ENCODE data around the gene ARRDC1.
A peak's percentile ranks its signal among the peaks of the same experiment; 100 is the strongest.
"Not testable (repeated sequence)": the region's sequence is repeated elsewhere in the genome, so short reads cannot be mapped to it uniquely, and the experiment has no call there.

ARRDC1 gene

GRCh38 chr9:137614631-137615386 lies 9.3 kb downstream of the ARRDC1 start:
- no peak for DNase-seq

- no peak for DNase-seq
Observed at GRCh38 chr9:137615387-137615871, 9.9 kb downstream of the ARRDC1 start.

- DNase-seq = peak; percentile 76
Observed at GRCh38 chr9:137618105-137619067, 12.9 kb downstream of the ARRDC1 start, which contains the start of gene EHMT1. Gene EHMT1, plus strand, starts transcription at chr9:137619005. Its CDS starts 24 bp downstream, at chr9:137619029.

GRCh38 chr9:137619240-137620047 lies 14.0 kb downstream of the ARRDC1 start:
- no peak for DNase-seq

GRCh38 chr9:137620048-137620405 lies 14.5 kb downstream of the ARRDC1 start:
- DNase-seq = no peak

GRCh38 chr9:137620581-137620980 lies 15.1 kb downstream of the ARRDC1 start:
- no peak for DNase-seq

GRCh38 chr9:137621131-137621757 lies 15.8 kb downstream of the ARRDC1 start:
- DNase-seq = no peak

- not testable (repeated sequence) for DNase-seq
Observed at GRCh38 chr9:137622211-137622610, 16.7 kb downstream of the ARRDC1 start.

- no peak for DNase-seq
Observed at GRCh38 chr9:137626464-137626863, 21.0 kb downstream of the ARRDC1 start.

- not testable (repeated sequence) for DNase-seq
Observed at GRCh38 chr9:137627406-137627805, 21.9 kb downstream of the ARRDC1 start.

GRCh38 chr9:137630126-137630525 lies 24.6 kb downstream of the ARRDC1 start:
- no peak for DNase-seq

GRCh38 chr9:137630679-137631078 lies 25.2 kb downstream of the ARRDC1 start:
- no peak for DNase-seq

GRCh38 chr9:137631345-137632229 lies 26.1 kb downstream of the ARRDC1 start:
- DNase-seq = no peak

GRCh38 chr9:137632230-137633161 lies 27.0 kb downstream of the ARRDC1 start:
- no peak for DNase-seq

GRCh38 chr9:137634016-137634415 lies 28.5 kb downstream of the ARRDC1 start:
- DNase-seq = no peak

- no peak for DNase-seq
Observed at GRCh38 chr9:137638680-137639079, 33.2 kb downstream of the ARRDC1 start.

- no peak for DNase-seq
Observed at GRCh38 chr9:137639303-137640051, 34.0 kb downstream of the ARRDC1 start.

- DNase-seq = no peak
Observed at GRCh38 chr9:137640862-137641261, 35.4 kb downstream of the ARRDC1 start.

- no peak for DNase-seq
Observed at GRCh38 chr9:137642118-137642601, 36.7 kb downstream of the ARRDC1 start.

Data from NCI-H2029 (cell line).